Lung (tissue), 12 donors: ENCODE data around the gene RALGPS1. TPM values are rescaled to one million over a fixed set of nuclear protein-coding genes. Genes with fewer than 3 reads are reported as not detected.

Experiments used
- ATAC-seq: fragments of 200-7000 bp; cut with Tn5 transposase; one replicate; pipeline ENCODE4 v1.9.1; 2020; ENCODE audit warnings: moderate number of reproducible peaks; ENCODE audit not compliant: insufficient read depth, low FRiP score
- DNase-seq, 3 donors: peaks; one replicate each; pipeline ENCODE4 v3.0.0-alpha.2; 2013 to 2017
- H3K27ac ChIP-seq, 2 donors: one replicate each; pipeline ENCODE4 v1.5.1; 2013; ENCODE audit warnings: mild to moderate bottlenecking in 2 of 2, moderate library complexity in 2 of 2, control low read depth in 1 of 2, inconsistent platforms in 1 of 2, low read depth in 1 of 2, low read length in 1 of 2
- H3K27me3 ChIP-seq, 3 donors: one replicate each; pipeline ENCODE4 v1.5.1; 2013; ENCODE audit warnings: low read length in 2 of 3; ENCODE audit not compliant: control insufficient read depth in 3 of 3, insufficient read depth in 3 of 3
- H3K36me3 ChIP-seq, 4 donors: one replicate each; pipeline ENCODE4 v1.5.1; 2013; ENCODE audit warnings: low read length in 4 of 4, mild to moderate bottlenecking in 1 of 4, moderate library complexity in 1 of 4; ENCODE audit not compliant: control insufficient read depth in 4 of 4, insufficient read depth in 4 of 4
- H3K4me1 ChIP-seq, 5 donors: one replicate each; pipeline ENCODE4 v1.5.1; 2013; ENCODE audit warnings: low read length in 5 of 5, mild to moderate bottlenecking in 2 of 5, moderate library complexity in 1 of 5; ENCODE audit not compliant: control insufficient read depth in 5 of 5, insufficient read depth in 5 of 5
- H3K4me3 ChIP-seq: one replicate; pipeline ENCODE4 v1.5.1; 2013; ENCODE audit warnings: mild to moderate bottlenecking, control low read depth, moderate library complexity
- H3K9ac ChIP-seq, 2 donors: one replicate each; pipeline ENCODE4 v1.5.1; 2013; ENCODE audit warnings: low read length in 2 of 2, control low read depth in 1 of 2; ENCODE audit not compliant: insufficient read depth in 1 of 2
- H3K9me3 ChIP-seq, 4 donors: one replicate each; pipeline ENCODE4 v1.5.1; 2013; ENCODE audit warnings: low read length in 3 of 4, mild to moderate bottlenecking in 1 of 4, moderate library complexity in 1 of 4; ENCODE audit not compliant: control insufficient read depth in 4 of 4, insufficient read depth in 3 of 4
- CTCF ChIP-seq: IDR thresholded peaks from 2 replicates; pipeline ENCODE4 v1.5.1; 2012; ENCODE audit warnings: mild to moderate bottlenecking; ENCODE audit errors: control extremely low read depth, extremely low read depth
- WGBS, 2 donors: extraction: QIAGEN DNeasy Blood & Tissue Kit; methylation state at CpG; one replicate each; pipeline ENCODE4 v1.1.7; 2013; 5-methylcytosine and 5-hydroxymethylcytosine counted together
- polyA plus RNA-seq, 2 donors: library from polyadenylated mRNA; stranded (reverse); fragments of 200-250 nt; gene quantifications; one replicate each; pipeline ENCODE4 v1.2.1, GENCODE V29; 2013
- total RNA-seq, 2 donors: library from RNA; depleted of rRNA in 1 of 2; stranded (reverse); fragments of >200 nt in 1 of 2; gene quantifications; one replicate each; pipeline ENCODE4 v1.2.1, GENCODE V29; 2014 to 2021
- donor health status: control.
- donor health status: control.
- donor health status: Bipolar disorder and iron deficiency.
- donor health status: healthy.
- donor health status: DM: yes; HTN: yes; CAD: no.

Gene RALGPS1
- total and polyA plus RNA-seq, 4 donors: 3.5 to 30.3 (median 11.9) TPM

- peaks cover 0 to 5% (median 0%) of the 10 kb centered on the region in 4 donors for H3K36me3 ChIP-seq
- H3K27me3 ChIP-seq: no peaks in the 10 kb centered on the region
- H3K9ac ChIP-seq: no peak overlapping the region
- no peak for TF ChIP-seq CTCF
- H3K27ac ChIP-seq: no peak overlapping the region
- ATAC-seq (no peak), DNase-seq (peak in 1 of 3 donors; percentile 8)
- H3K4me3 ChIP-seq: no peak overlapping the region
- peaks cover 0 to 18% (median 10%) of the 10 kb centered on the region in 5 donors for H3K4me1 ChIP-seq
- WGBS, 2 donors: 93 to 100% methylated on average over 3 of the region's 3 CpGs
- H3K9me3 ChIP-seq: no peaks in the 10 kb centered on the region
These were observed 263.2 kb downstream of the RALGPS1 start for GRCh38 chr9:127177665-127178265.

GRCh38 chr9:127178686-127179632 is 264.4 kb downstream of the RALGPS1 start:
- Histone ChIP-seq H3K27me3 (no peaks in the 10 kb centered on the region), H3K9me3 (no peaks in the 10 kb centered on the region), H3K27ac (no peak overlapping the region), H3K4me3 (no peak overlapping the region), H3K9ac (no peak overlapping the region), H3K36me3 (peaks cover 0 to 5% (median 0%) of the 10 kb centered on the region in 4 donors), H3K4me1 (peaks cover 0 to 30% (median 11%) of the 10 kb centered on the region in 5 donors)
- 77 to 82% methylated on average over 12 of the region's 12 CpGs for WGBS, 2 donors
- TF ChIP-seq CTCF: no peak
- no peak for ATAC-seq
- DNase-seq: peak; percentile 66 to 86 (median 73)

- H3K9me3 ChIP-seq: no peaks in the 10 kb centered on the region
- no peak for ATAC-seq
- peaks cover 0 to 4% (median 0%) of the 10 kb centered on the region in 4 donors for H3K36me3 ChIP-seq
- no peak overlapping the region for H3K27ac ChIP-seq
- peak in 2 of 3 donors; percentile 11 to 24 for DNase-seq
- H3K27me3 ChIP-seq: no peaks in the 10 kb centered on the region
- H3K4me3 ChIP-seq: no peak overlapping the region
- no peak overlapping the region for H3K9ac ChIP-seq
- 82 to 87% methylated on average over 15 of the region's 15 CpGs for WGBS, 2 donors
- peaks cover 0 to 38% (median 20%) of the 10 kb centered on the region in 5 donors for H3K4me1 ChIP-seq
- no peak for TF ChIP-seq CTCF
These were observed 265.3 kb downstream of the RALGPS1 start for GRCh38 chr9:127179633-127180441.
